Neural cell (in vitro differentiated cells): ENCODE measurements around the gene FSTL5. TPM values are rescaled to one million over a fixed set of nuclear protein-coding genes. Genes with fewer than 3 reads are reported as not detected.

Experiments
- H2AFZ ChIP-seq: fragments of 200-600, 300-800 bp; sonication (generic), shearing (Covaris generic); 2 replicates; pipeline ENCODE4 v1.6.0; 2014; ENCODE audit warnings: low read depth, mild to moderate bottlenecking, antibody characterized with exemption, low read length, moderate library complexity
- H3F3A ChIP-seq: fragments of 200-600 bp; shearing (Covaris generic); 2 replicates; pipeline ENCODE4 v1.6.1; 2016; ENCODE audit warnings: mild to moderate bottlenecking, moderate library complexity, mixed read lengths, antibody characterized with exemption, low read length; ENCODE audit not compliant: insufficient read depth, poor library complexity, severe bottlenecking
- H3K27ac ChIP-seq: fragments of 200-600, 300-800 bp; sonication (generic), shearing (Covaris generic); 2 replicates; pipeline ENCODE4 v1.5.1; 2014; ENCODE audit warnings: mild to moderate bottlenecking, low read length, moderate library complexity
- H3K27me3 ChIP-seq: fragments of 300-800, 200-600 bp; sonication (generic), shearing (Covaris generic); 2 replicates; pipeline ENCODE4 v1.6.0; 2014; ENCODE audit warnings: mild to moderate bottlenecking, low read depth, low read length, moderate library complexity; ENCODE audit not compliant: insufficient read depth
- H3K36me3 ChIP-seq: fragments of 300-800, 200-600 bp; sonication (generic), shearing (Covaris generic); 2 replicates; pipeline ENCODE4 v1.5.1; 2014; ENCODE audit warnings: mild to moderate bottlenecking, antibody characterized with exemption, low read length, moderate library complexity; ENCODE audit not compliant: insufficient read depth
- H3K4me2 ChIP-seq: fragments of 300-800, 200-600 bp; sonication (generic), shearing (Covaris generic); 2 replicates; pipeline ENCODE4 v1.6.0; 2014; ENCODE audit warnings: mild to moderate bottlenecking, low read length
- H3K4me3 ChIP-seq: fragments of 300-800, 200-600 bp; sonication (generic), shearing (Covaris generic); 2 replicates; pipeline ENCODE4 v1.5.1; 2014; ENCODE audit warnings: mild to moderate bottlenecking, low read length, moderate library complexity
- H3K79me2 ChIP-seq: fragments of 200-600 bp; shearing (Covaris generic); replicated peaks from 2 replicates; pipeline ENCODE4 v1.6.0; 2014; ENCODE audit warnings: mild to moderate bottlenecking, low read length, moderate library complexity; ENCODE audit not compliant: insufficient read depth
- H3K9ac ChIP-seq: fragments of 300-800, 200-600 bp; sonication (generic), shearing (Covaris generic); 2 replicates; pipeline ENCODE4 v1.6.1; 2016; ENCODE audit warnings: mild to moderate bottlenecking, low read length, mixed read lengths
- H3K9me2 ChIP-seq: fragments of 200-600 bp; shearing (Covaris generic); 2 replicates; pipeline ENCODE4 v1.6.1; 2016; ENCODE audit warnings: mild to moderate bottlenecking, low read length, mixed read lengths; ENCODE audit not compliant: insufficient read depth
- H3K9me3 ChIP-seq: fragments of 200-600, 300-800 bp; sonication (generic), shearing (Covaris generic); 2 replicates; pipeline ENCODE4 v1.6.1; 2016; ENCODE audit warnings: mild to moderate bottlenecking, mixed run types, low read length, moderate library complexity, mixed read lengths
- H4K20me1 ChIP-seq: fragments of 200-600 bp; shearing (Covaris generic); 2 replicates; pipeline ENCODE4 v1.6.1; 2016; ENCODE audit warnings: mild to moderate bottlenecking, mixed run types; ENCODE audit not compliant: insufficient read depth
- EP300 ChIP-seq: fragments of 450-650 bp; conservative IDR thresholded peaks from 2 replicates; pipeline ENCODE4 v1.6.1; 2014; ENCODE audit warnings: antibody characterized with exemption, mild to moderate bottlenecking, moderate library complexity; ENCODE audit not compliant: poor library complexity, severe bottlenecking
- EZH2 ChIP-seq: fragments of 200-600, 300-800 bp; shearing (Covaris generic), sonication (generic); IDR thresholded peaks from 2 replicates; pipeline ENCODE4 v1.6.1; 2014; ENCODE audit warnings: antibody characterized with exemption, low read length, borderline replicate concordance, mild to moderate bottlenecking; ENCODE audit not compliant: insufficient read depth, poor library complexity, severe bottlenecking
- MXI1 ChIP-seq: fragments of 450-650 bp; conservative IDR thresholded peaks from 2 replicates; pipeline ENCODE4 v1.6.1; 2014; ENCODE audit warnings: antibody characterized with exemption, mild to moderate bottlenecking; ENCODE audit not compliant: poor library complexity, severe bottlenecking
- POLR2AphosphoS5 ChIP-seq: IDR thresholded peaks from 2 replicates; pipeline ENCODE4 v1.6.1; 2012
- RAD21 ChIP-seq: fragments of 450-650 bp; conservative IDR thresholded peaks from 2 replicates; pipeline ENCODE4 v1.6.1; 2014; ENCODE audit warnings: antibody characterized with exemption, mild to moderate bottlenecking, moderate library complexity
- SMC3 ChIP-seq: fragments of 450-650 bp; conservative IDR thresholded peaks from 2 replicates; pipeline ENCODE4 v1.6.1; 2014; ENCODE audit warnings: antibody characterized with exemption, mild to moderate bottlenecking, moderate library complexity; ENCODE audit not compliant: poor library complexity
- TAF1 ChIP-seq: IDR thresholded peaks from 2 replicates; pipeline ENCODE4 v1.6.1; 2012; ENCODE audit warnings: low read depth
- polyA plus RNA-seq: library from polyadenylated mRNA; depleted of rRNA; stranded (reverse); fragments of >200 nt; gene quantifications from 2 replicates; pipeline ENCODE4 v1.2.3, GENCODE V29; 2014
- TF ChIP-seq, protein P1 (sequence below): IDR thresholded peaks from 2 replicates; pipeline ENCODE4 v1.6.1; 2012; ENCODE audit warnings: borderline replicate concordance
- TF ChIP-seq, protein P2 (sequence below): fragments of 450-650 bp; IDR thresholded peaks from 2 replicates; pipeline ENCODE4 v1.5.1; 2014; ENCODE audit warnings: antibody characterized with exemption, mild to moderate bottlenecking, moderate library complexity; ENCODE audit not compliant: poor library complexity, severe bottlenecking

FSTL5 gene
- polyA plus RNA-seq, 1 donor from 2014 or later, result 6.8 TPM

DNA sequence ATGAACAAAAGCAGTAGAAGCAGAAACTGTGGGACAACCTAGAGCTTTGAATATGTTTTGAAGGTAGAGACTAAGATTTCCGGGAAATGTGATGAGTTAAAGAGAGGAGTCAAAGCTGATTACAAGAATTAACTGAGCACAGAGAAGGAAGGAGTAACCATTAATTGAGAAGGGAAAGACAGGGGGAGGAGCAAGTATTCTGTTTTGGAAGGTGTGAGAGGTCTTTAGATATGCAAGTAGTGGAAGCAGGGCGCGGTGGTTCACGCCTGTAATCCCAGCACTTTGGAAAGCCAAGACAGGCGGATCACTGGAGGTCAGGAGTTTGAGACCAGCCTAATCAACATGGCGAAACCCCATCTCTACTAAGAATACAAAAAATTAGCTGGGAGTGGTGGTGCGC lies 171.5 kb downstream of the FSTL5 start:
- Histone ChIP-seq H3K9me3 (no peaks in the 10 kb centered on the region), H3K9ac (no peak overlapping the region), H4K20me1 (no peaks in the 10 kb centered on the region), H3K79me2 (no peaks in the 10 kb centered on the region), H3K4me3 (no peak overlapping the region), H3K27me3 (no peaks in the 10 kb centered on the region), H3K4me2 (no peak overlapping the region), H3F3A (no peaks in the 10 kb centered on the region), H3K9me2 (no peaks in the 10 kb centered on the region), H3K36me3 (no peaks in the 10 kb centered on the region), H3K27ac (no peak overlapping the region), H2AFZ (no peak overlapping the region)
- TF ChIP-seq RAD21 (no peak), EZH2 (no peak), POLR2AphosphoS5 (no peak), EP300 (no peak), SMC3 (no peak), TAF1 (no peak), MXI1 (no peak)
- TF ChIP-seq, protein P1, sequence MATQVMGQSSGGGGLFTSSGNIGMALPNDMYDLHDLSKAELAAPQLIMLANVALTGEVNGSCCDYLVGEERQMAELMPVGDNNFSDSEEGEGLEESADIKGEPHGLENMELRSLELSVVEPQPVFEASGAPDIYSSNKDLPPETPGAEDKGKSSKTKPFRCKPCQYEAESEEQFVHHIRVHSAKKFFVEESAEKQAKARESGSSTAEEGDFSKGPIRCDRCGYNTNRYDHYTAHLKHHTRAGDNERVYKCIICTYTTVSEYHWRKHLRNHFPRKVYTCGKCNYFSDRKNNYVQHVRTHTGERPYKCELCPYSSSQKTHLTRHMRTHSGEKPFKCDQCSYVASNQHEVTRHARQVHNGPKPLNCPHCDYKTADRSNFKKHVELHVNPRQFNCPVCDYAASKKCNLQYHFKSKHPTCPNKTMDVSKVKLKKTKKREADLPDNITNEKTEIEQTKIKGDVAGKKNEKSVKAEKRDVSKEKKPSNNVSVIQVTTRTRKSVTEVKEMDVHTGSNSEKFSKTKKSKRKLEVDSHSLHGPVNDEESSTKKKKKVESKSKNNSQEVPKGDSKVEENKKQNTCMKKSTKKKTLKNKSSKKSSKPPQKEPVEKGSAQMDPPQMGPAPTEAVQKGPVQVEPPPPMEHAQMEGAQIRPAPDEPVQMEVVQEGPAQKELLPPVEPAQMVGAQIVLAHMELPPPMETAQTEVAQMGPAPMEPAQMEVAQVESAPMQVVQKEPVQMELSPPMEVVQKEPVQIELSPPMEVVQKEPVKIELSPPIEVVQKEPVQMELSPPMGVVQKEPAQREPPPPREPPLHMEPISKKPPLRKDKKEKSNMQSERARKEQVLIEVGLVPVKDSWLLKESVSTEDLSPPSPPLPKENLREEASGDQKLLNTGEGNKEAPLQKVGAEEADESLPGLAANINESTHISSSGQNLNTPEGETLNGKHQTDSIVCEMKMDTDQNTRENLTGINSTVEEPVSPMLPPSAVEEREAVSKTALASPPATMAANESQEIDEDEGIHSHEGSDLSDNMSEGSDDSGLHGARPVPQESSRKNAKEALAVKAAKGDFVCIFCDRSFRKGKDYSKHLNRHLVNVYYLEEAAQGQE, result no peak
- TF ChIP-seq, protein P2, sequence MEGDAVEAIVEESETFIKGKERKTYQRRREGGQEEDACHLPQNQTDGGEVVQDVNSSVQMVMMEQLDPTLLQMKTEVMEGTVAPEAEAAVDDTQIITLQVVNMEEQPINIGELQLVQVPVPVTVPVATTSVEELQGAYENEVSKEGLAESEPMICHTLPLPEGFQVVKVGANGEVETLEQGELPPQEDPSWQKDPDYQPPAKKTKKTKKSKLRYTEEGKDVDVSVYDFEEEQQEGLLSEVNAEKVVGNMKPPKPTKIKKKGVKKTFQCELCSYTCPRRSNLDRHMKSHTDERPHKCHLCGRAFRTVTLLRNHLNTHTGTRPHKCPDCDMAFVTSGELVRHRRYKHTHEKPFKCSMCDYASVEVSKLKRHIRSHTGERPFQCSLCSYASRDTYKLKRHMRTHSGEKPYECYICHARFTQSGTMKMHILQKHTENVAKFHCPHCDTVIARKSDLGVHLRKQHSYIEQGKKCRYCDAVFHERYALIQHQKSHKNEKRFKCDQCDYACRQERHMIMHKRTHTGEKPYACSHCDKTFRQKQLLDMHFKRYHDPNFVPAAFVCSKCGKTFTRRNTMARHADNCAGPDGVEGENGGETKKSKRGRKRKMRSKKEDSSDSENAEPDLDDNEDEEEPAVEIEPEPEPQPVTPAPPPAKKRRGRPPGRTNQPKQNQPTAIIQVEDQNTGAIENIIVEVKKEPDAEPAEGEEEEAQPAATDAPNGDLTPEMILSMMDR, result no peak

DNA sequence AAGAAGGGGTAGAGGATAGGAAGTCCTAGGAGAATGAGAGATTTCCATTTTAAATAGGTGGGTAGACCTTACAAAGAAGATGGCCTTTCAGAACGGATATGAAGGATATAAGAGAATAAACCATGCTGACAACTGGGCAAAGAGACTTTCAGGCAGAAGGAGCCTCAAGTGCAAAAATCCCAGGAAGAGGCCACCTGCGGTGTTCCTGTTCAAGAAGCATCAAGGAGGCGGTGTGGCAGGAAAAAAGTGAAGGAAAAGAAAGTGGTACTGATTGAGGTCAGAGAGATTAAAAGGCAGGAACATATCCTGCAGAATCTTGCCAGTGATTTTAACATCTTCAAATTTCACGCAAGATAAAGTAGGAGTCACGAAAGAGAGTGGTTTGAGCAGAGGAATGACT lies 172.0 kb downstream of the FSTL5 start:
- Histone ChIP-seq H3K9me2 (no peaks in the 10 kb centered on the region), H3K27me3 (no peaks in the 10 kb centered on the region), H3K27ac (no peak overlapping the region), H3F3A (no peaks in the 10 kb centered on the region), H3K9ac (no peak overlapping the region), H3K9me3 (no peaks in the 10 kb centered on the region), H4K20me1 (no peaks in the 10 kb centered on the region), H3K4me2 (no peak overlapping the region), H3K4me3 (no peak overlapping the region), H3K79me2 (no peaks in the 10 kb centered on the region), H3K36me3 (no peaks in the 10 kb centered on the region), H2AFZ (no peak overlapping the region)
- TF ChIP-seq, protein P2, result no peak
- TF ChIP-seq MXI1, result no peak
